Measurements from ENCODE around the gene BEST1. TPM values are rescaled to one million over a fixed set of nuclear protein-coding genes. Genes with fewer than 3 reads are reported as not detected.

Gene BEST1
- total and polyA plus RNA-seq, 2 of the 13 experiments (the other 11 are each of a cell fraction or from before 2014, with no cell fraction given): 0.09 to 0.65 TPM

GRCh38 chr11:61930933-61931332 is 19.2 kb upstream of the BEST1 start:
- FAIRE-seq (no peak), DNase-seq (ENCODE audit: low spot score) (peak; percentile 63), ATAC-seq (peak; percentile 80)
- Histone ChIP-seq H3K4me3 (replicated peaks in 1 of 3; ENCODE audit: insufficient read depth in 1 of 3, low read depth in 2 of 3, low read length in 3 of 3) (no peak overlapping the region), H2AFZ (ENCODE audit: low read length) (no peak overlapping the region), H3K36me3 (replicated peaks in 1 of 2; ENCODE audit: control insufficient read depth in 1 of 2, insufficient read depth in 2 of 2, low read length in 2 of 2) (no peaks in the 10 kb centered on the region), H3K9ac (ENCODE audit: insufficient read depth, low read depth, low read length) (no peak overlapping the region), H3K4me1 (ENCODE audit: insufficient read depth, low read length) (peaks cover 12% of the 10 kb centered on the region), H3K27me3 (ENCODE audit: control insufficient read depth in 1 of 2, insufficient read depth in 2 of 2, low read length in 2 of 2) (no peaks in the 10 kb centered on the region), H3K4me2 (ENCODE audit: low read depth, low read length) (0 out of 2 replicates have a peak overlapping the region, but pooled peaks have one; percentile 1), H3K79me2 (ENCODE audit: insufficient read depth, low read length) (no peaks in the 10 kb centered on the region), H3K9me3 (ENCODE audit: low read length) (no peaks in the 10 kb centered on the region), H3K27ac (ENCODE audit: extremely low read length, insufficient read depth, low read length) (no peak overlapping the region), H4K20me1 (ENCODE audit: insufficient read depth, low read length) (no peaks in the 10 kb centered on the region)
- in situ Hi-C loops (cut with HindIII; ENCODE audit: extremely low pct_ligation_motif_present, low pct_unique_long_range_greater_than_20kb) (no loop called here), intact Hi-C loops (cut with micrococcal nuclease; ENCODE audit: unreplicated experiment) (no loop called here)
- POLR2A ChIA-PET: interaction anchor here (0.7 kb wide), 1 partner anchor 37 kb away, joined by 3 read pairs; no protein-coding TSS in a partner anchor
- CTCF ChIA-PET (ENCODE audit: low intra/inter-chr PET ratio, low total read pairs): no interaction called here
- WGBS (ENCODE audit: low lambda C conversion rate): 0% methylated on average over 1 of the region's 3 CpGs
- BruUV-seq (replicated peaks): no TSS peak
- TF ChIP-seq ZNF431 (CRISPR knock-in tag; IDR thresholded peaks at IDR 0.05; ENCODE audit: borderline replicate concordance, low read depth) (no peak), ARID5B (CRISPR knock-in tag; IDR thresholded peaks at IDR 0.05) (peak; percentile 56; the same call in 1 of the 2 replicates), SALL1 (CRISPR knock-in tag; IDR thresholded peaks at IDR 0.05) (peak; percentile 12; the same call in 1 of the 2 replicates), HMG20A (CRISPR knock-in tag; IDR thresholded peaks at IDR 0.05; ENCODE audit: borderline replicate concordance) (peak; percentile 38; the same call in 1 of the 2 replicates), ISL2 (CRISPR knock-in tag; IDR thresholded peaks at IDR 0.05) (no peak), YEATS4 (CRISPR knock-in tag; IDR thresholded peaks at IDR 0.05; ENCODE audit: borderline replicate concordance) (no peak), GATAD2A (CRISPR knock-in tag; IDR thresholded peaks at IDR 0.05) (peak; percentile 42; the same call in 1 of the 2 replicates), TCF7 (IDR thresholded peaks at IDR 0.05; ENCODE audit: low read depth) (peak; percentile 64), BRD4 (CRISPR knock-in tag; IDR thresholded peaks at IDR 0.05) (no peak), ZNF274 (CRISPR knock-in tag; IDR thresholded peaks at IDR 0.05) (no peak), SIX1 (CRISPR knock-in tag; IDR thresholded peaks at IDR 0.05; ENCODE audit: borderline replicate concordance) (peak; percentile 54; the same call in 1 of the 2 replicates), SIX4 (CRISPR knock-in tag; IDR thresholded peaks at IDR 0.05) (peak; percentile 89), ZGPAT (CRISPR knock-in tag; IDR thresholded peaks at IDR 0.05) (no peak), SP5 (CRISPR knock-in tag; IDR thresholded peaks at IDR 0.05; ENCODE audit: borderline replicate concordance, low read depth) (peak; percentile 37; the same call in 1 of the 2 replicates)
- TF ChIP-seq, protein P1, sequence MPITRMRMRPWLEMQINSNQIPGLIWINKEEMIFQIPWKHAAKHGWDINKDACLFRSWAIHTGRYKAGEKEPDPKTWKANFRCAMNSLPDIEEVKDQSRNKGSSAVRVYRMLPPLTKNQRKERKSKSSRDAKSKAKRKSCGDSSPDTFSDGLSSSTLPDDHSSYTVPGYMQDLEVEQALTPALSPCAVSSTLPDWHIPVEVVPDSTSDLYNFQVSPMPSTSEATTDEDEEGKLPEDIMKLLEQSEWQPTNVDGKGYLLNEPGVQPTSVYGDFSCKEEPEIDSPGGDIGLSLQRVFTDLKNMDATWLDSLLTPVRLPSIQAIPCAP (CRISPR knock-in tag; IDR thresholded peaks at IDR 0.05; ENCODE audit: low read depth): no peak
- TF ChIP-seq, protein P2, sequence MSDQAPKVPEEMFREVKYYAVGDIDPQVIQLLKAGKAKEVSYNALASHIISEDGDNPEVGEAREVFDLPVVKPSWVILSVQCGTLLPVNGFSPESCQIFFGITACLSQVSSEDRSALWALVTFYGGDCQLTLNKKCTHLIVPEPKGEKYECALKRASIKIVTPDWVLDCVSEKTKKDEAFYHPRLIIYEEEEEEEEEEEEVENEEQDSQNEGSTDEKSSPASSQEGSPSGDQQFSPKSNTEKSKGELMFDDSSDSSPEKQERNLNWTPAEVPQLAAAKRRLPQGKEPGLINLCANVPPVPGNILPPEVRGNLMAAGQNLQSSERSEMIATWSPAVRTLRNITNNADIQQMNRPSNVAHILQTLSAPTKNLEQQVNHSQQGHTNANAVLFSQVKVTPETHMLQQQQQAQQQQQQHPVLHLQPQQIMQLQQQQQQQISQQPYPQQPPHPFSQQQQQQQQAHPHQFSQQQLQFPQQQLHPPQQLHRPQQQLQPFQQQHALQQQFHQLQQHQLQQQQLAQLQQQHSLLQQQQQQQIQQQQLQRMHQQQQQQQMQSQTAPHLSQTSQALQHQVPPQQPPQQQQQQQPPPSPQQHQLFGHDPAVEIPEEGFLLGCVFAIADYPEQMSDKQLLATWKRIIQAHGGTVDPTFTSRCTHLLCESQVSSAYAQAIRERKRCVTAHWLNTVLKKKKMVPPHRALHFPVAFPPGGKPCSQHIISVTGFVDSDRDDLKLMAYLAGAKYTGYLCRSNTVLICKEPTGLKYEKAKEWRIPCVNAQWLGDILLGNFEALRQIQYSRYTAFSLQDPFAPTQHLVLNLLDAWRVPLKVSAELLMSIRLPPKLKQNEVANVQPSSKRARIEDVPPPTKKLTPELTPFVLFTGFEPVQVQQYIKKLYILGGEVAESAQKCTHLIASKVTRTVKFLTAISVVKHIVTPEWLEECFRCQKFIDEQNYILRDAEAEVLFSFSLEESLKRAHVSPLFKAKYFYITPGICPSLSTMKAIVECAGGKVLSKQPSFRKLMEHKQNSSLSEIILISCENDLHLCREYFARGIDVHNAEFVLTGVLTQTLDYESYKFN (CRISPR knock-in tag; conservative IDR thresholded peaks at IDR 0.05): peak; percentile 24; the same call in 1 of the 2 replicates
